Vagina (tissue), 2 donors: Measurements from ENCODE around the gene NRXN3. TPM values are rescaled to one million over a fixed set of nuclear protein-coding genes. Genes with fewer than 3 reads are reported as not detected.
"Not testable (repeated sequence)": the region's sequence is repeated elsewhere in the genome, so short reads cannot be mapped to it uniquely, and the experiment has no call there.

Source experiments
- DNase-seq, 2 donors: peaks; one replicate each; pipeline ENCODE4 v3.0.0-alpha.2; 2017; ENCODE audit errors: extremely low spot score in 2 of 2
- H3K27ac ChIP-seq: fragments of 200-600 bp; sonication (generic); one replicate; pipeline ENCODE4 v1.5.1; 2019
- H3K27me3 ChIP-seq: fragments of 200-600 bp; sonication (generic); one replicate; pipeline ENCODE4 v1.5.1; 2019
- H3K36me3 ChIP-seq, 2 donors: fragments of 200-600 bp; sonication (generic); one replicate each; pipeline ENCODE4 v1.5.1; 2017 to 2019
- H3K4me1 ChIP-seq: fragments of 200-600 bp; sonication (generic); one replicate; pipeline ENCODE4 v1.5.1; 2019
- H3K4me3 ChIP-seq, 2 donors: fragments of 200-600 bp; sonication (generic); 1 replicate in 1 of 2; 2 replicates in 1 of 2; pipeline ENCODE4 v1.5.1; 2016 to 2019
- H3K9me3 ChIP-seq: fragments of 200-600 bp; sonication (generic); one replicate; pipeline ENCODE4 v1.5.1; 2019
- CTCF ChIP-seq, 3 experiments: fragments of 450-650 bp in 2 of 3; fragments of 200-600 bp in 1 of 3; sonication (generic) in 1 of 3; IDR thresholded peaks; one replicate each; pipeline ENCODE4 v1.5.1; 2017 to 2019; ENCODE audit warnings: antibody characterized with exemption in 3 of 3, mild to moderate bottlenecking in 2 of 3, moderate library complexity in 2 of 3
- POLR2A ChIP-seq, 2 donors: fragments of 450-650 bp; IDR thresholded peaks; one replicate each; pipeline ENCODE4 v1.6.1; 2017; ENCODE audit warnings: antibody characterized with exemption in 2 of 2, mild to moderate bottlenecking in 2 of 2, moderate library complexity in 2 of 2
- POLR2AphosphoS5 ChIP-seq, 2 donors: sonication (generic); formaldehyde crosslinking; IDR thresholded peaks; one replicate each; pipeline ENCODE4 v1.9.0; 2017; ENCODE audit warnings: antibody characterized with exemption in 2 of 2, mild to moderate bottlenecking in 2 of 2, low read depth in 1 of 2; ENCODE audit not compliant: insufficient read depth in 1 of 2
- intact Hi-C: fragments of 100-400 bp; cut with DNase I; formaldehyde crosslinking; loops from one replicate; pipeline ENCODE4 v1.15.1; 2023
- total RNA-seq: library from RNA; depleted of rRNA; stranded (reverse); fragments of >200 nt; gene quantifications from one replicate; pipeline ENCODE4 v1.2.3, GENCODE V29; 2016

The NRXN3 gene
- total RNA-seq, 1 donor from 2014 or later: 4.7 TPM

DNA sequence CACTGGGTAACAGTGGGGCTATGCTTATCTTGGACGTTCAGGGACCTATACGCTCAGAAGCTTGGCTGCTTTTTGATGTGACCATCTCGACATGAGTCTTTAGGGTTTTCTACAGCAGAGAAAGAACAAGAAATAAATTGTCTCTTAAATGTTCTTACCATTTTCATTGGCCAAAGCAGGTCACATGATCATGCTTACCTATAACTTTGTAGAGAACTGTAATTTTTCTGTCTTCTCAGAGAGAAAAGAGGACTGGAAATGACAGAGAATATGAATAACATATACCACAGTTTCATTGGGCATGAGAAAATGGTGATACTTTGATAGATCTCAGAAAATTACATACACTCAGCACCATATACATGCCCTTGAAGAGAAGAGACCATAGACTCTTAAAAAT, 390.9 kb downstream of the NRXN3 start:
- H3K36me3 ChIP-seq: no peaks in the 10 kb centered on the region
- no peaks in the 10 kb centered on the region for H3K9me3 ChIP-seq
- no peaks in the 10 kb centered on the region for H3K4me1 ChIP-seq
- no peak for TF ChIP-seq POLR2A (IDR thresholded peaks at IDR 0.05)
- TF ChIP-seq POLR2AphosphoS5 (IDR thresholded peaks at IDR 0.05; ENCODE audit: insufficient read depth in 1 of 2, low read depth in 1 of 2): no peak
- no peak for TF ChIP-seq CTCF (IDR thresholded peaks at IDR 0.05)
- H3K4me3 ChIP-seq: no peak overlapping the region
- no peaks in the 10 kb centered on the region for H3K27me3 ChIP-seq
- no peak overlapping the region for H3K27ac ChIP-seq
- DNase-seq: no peak
- intact Hi-C loops: loop anchor here (10.0 kb wide), 1 partner anchor 696 kb away; no protein-coding TSS in a partner anchor

GRCh38 chr14:78566026-78566858, 396.1 kb downstream of the NRXN3 start:
- Histone ChIP-seq H3K4me3 (peak overlapping the region in 1 of 2 donors; percentile 28), H3K36me3 (no peaks in the 10 kb centered on the region), H3K27me3 (no peaks in the 10 kb centered on the region), H3K9me3 (no peaks in the 10 kb centered on the region), H3K4me1 (no peaks in the 10 kb centered on the region), H3K27ac (no peak overlapping the region)
- no peak for DNase-seq
- intact Hi-C loops: loop anchor here (10.0 kb wide), 1 partner anchor 701 kb away; no protein-coding TSS in a partner anchor
- TF ChIP-seq CTCF (IDR thresholded peaks at IDR 0.05): peak; percentile 27 to 50 (median 48)
- TF ChIP-seq POLR2A (IDR thresholded peaks at IDR 0.05): no peak
- TF ChIP-seq POLR2AphosphoS5 (IDR thresholded peaks at IDR 0.05; ENCODE audit: insufficient read depth in 1 of 2, low read depth in 1 of 2): no peak

GRCh38 chr14:78566859-78567172, 396.6 kb downstream of the NRXN3 start:
- H3K4me3 ChIP-seq: no peak overlapping the region
- H3K4me1 ChIP-seq: no peaks in the 10 kb centered on the region
- H3K9me3 ChIP-seq: no peaks in the 10 kb centered on the region
- H3K27me3 ChIP-seq: no peaks in the 10 kb centered on the region
- no peak overlapping the region for H3K27ac ChIP-seq
- intact Hi-C loops: loop anchor here (10.0 kb wide), 1 partner anchor 702 kb away; no protein-coding TSS in a partner anchor
- no peaks in the 10 kb centered on the region for H3K36me3 ChIP-seq
- DNase-seq: no peak
- no peak for TF ChIP-seq POLR2AphosphoS5 (IDR thresholded peaks at IDR 0.05; ENCODE audit: insufficient read depth in 1 of 2, low read depth in 1 of 2)
- no peak for TF ChIP-seq POLR2A (IDR thresholded peaks at IDR 0.05)
- TF ChIP-seq CTCF (IDR thresholded peaks at IDR 0.05): no peak

DNA sequence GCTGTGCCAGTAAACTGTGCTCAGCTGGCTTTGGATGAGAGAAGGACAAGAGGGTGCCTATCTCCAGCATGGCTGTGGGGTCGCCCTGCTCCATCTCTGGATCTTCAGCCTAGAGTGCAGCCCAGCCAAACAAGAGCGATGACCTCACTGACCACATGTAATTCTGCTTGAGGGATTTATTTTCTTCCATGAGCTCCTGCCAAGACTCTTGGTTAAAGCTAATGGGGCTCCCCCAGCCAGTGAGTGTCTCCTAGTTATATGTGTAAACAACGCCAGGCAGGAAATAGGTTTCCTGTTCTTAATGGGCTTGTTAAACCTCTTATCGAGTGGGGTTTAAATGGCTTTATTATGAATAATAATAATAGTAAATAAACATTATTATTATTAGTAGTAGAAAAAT, 397.2 kb downstream of the NRXN3 start:
- Histone ChIP-seq H3K36me3 (no peaks in the 10 kb centered on the region), H3K4me3 (no peak overlapping the region), H3K4me1 (no peaks in the 10 kb centered on the region), H3K27ac (no peak overlapping the region), H3K27me3 (no peaks in the 10 kb centered on the region), H3K9me3 (no peaks in the 10 kb centered on the region)
- TF ChIP-seq POLR2AphosphoS5 (IDR thresholded peaks at IDR 0.05; ENCODE audit: insufficient read depth in 1 of 2, low read depth in 1 of 2): no peak
- no peak for TF ChIP-seq POLR2A (IDR thresholded peaks at IDR 0.05)
- TF ChIP-seq CTCF (IDR thresholded peaks at IDR 0.05): no peak
- DNase-seq: no peak
- intact Hi-C loops: loop anchor here (10.0 kb wide), 1 partner anchor 703 kb away; no protein-coding TSS in a partner anchor

- H3K4me1 ChIP-seq, H3K9me3 ChIP-seq, H3K27me3 ChIP-seq, DNase-seq, H3K27ac ChIP-seq, H3K36me3 ChIP-seq, H3K4me3 ChIP-seq, intact Hi-C loops: not testable (repeated sequence)
Measured at GRCh38 chr14:78573736-78574135, 403.6 kb downstream of the NRXN3 start.
